Neural progenitor cell (in vitro differentiated cells): ENCODE measurements around the gene RBM17. TPM values are rescaled to one million over a fixed set of nuclear protein-coding genes. Genes with fewer than 3 reads are reported as not detected.
"Not testable (repeated sequence)": the region's sequence is repeated elsewhere in the genome, so short reads cannot be mapped to it uniquely, and the experiment has no call there.

Source experiments
- DNase-seq: peaks from one replicate; pipeline ENCODE4 v3.0.0-alpha.2; 2016; ENCODE audit warnings: low spot score
- H2AFZ ChIP-seq: fragments of 200-600 bp; sonication (generic); replicated peaks from 2 replicates; pipeline ENCODE4 v1.6.1; 2016; ENCODE audit warnings: antibody characterized with exemption
- H3F3A ChIP-seq: fragments of 200-600 bp; sonication (generic); 2 replicates; pipeline ENCODE4 v1.6.1; 2016; ENCODE audit warnings: antibody characterized with exemption, low read depth
- H3K27ac ChIP-seq: fragments of 200-600 bp; sonication (generic); 2 replicates; pipeline ENCODE4 v1.5.1; 2016; ENCODE audit warnings: mild to moderate bottlenecking
- H3K27me3 ChIP-seq: fragments of 200-600 bp; sonication (generic); 2 replicates; pipeline ENCODE4 v1.6.1; 2016; ENCODE audit warnings: mild to moderate bottlenecking, moderate library complexity
- H3K36me3 ChIP-seq: fragments of 200-600 bp; sonication (generic); 2 replicates; pipeline ENCODE4 v1.5.1; 2016
- H3K4me1 ChIP-seq: fragments of 200-600 bp; sonication (generic); 2 replicates; pipeline ENCODE4 v1.6.1; 2016; ENCODE audit warnings: mixed run types
- H3K4me2 ChIP-seq: fragments of 200-600 bp; sonication (generic); 2 replicates; pipeline ENCODE4 v1.6.1; 2016
- H3K4me3 ChIP-seq: fragments of 200-600 bp; sonication (generic); 2 replicates; pipeline ENCODE4 v1.5.1; 2016
- H3K79me2 ChIP-seq: fragments of 200-600 bp; sonication (generic); 2 replicates; pipeline ENCODE4 v1.6.1; 2016; ENCODE audit warnings: low read depth
- H3K9ac ChIP-seq: fragments of 200-600 bp; sonication (generic); 2 replicates; pipeline ENCODE4 v1.6.1; 2016
- H3K9me3 ChIP-seq: fragments of 200-600 bp; sonication (generic); 2 replicates; pipeline ENCODE4 v1.5.1; 2016; ENCODE audit warnings: low read depth
- H4K20me1 ChIP-seq: fragments of 200-600 bp; sonication (generic); 2 replicates; pipeline ENCODE4 v1.6.1; 2016; ENCODE audit warnings: low read depth
- H3K27ac Mint-ChIP-seq: 3 replicates; pipeline ENCODE4 v1.8.0; 2021; ENCODE audit warnings: mixed read lengths
- H3K27me3 Mint-ChIP-seq: 2 replicates; pipeline ENCODE4 v1.8.0; 2022; ENCODE audit warnings: low read depth, mild to moderate bottlenecking, inconsistent platforms, moderate library complexity, mixed read lengths; ENCODE audit not compliant: insufficient read depth
- H3K36me3 Mint-ChIP-seq: 3 replicates; pipeline ENCODE4 v1.8.0; 2021; ENCODE audit warnings: mixed read lengths
- H3K4me1 Mint-ChIP-seq: 3 replicates; pipeline ENCODE4 v1.8.0; 2021; ENCODE audit warnings: mixed read lengths
- H3K4me3 Mint-ChIP-seq: 3 replicates; pipeline ENCODE4 v1.8.0; 2021; ENCODE audit warnings: mild to moderate bottlenecking, moderate library complexity, mixed read lengths
- H3K9me3 Mint-ChIP-seq: 3 replicates; pipeline ENCODE4 v1.8.0; 2020; ENCODE audit warnings: mixed read lengths
- EZH2 ChIP-seq: fragments of 200-600 bp; sonication (generic); IDR thresholded peaks from 2 replicates; pipeline ENCODE4 v1.6.1; 2017; ENCODE audit warnings: antibody characterized with exemption, mild to moderate bottlenecking, moderate library complexity
- EZH2phosphoT487 ChIP-seq: fragments of 200-600 bp; sonication (generic); IDR thresholded peaks from 2 replicates; pipeline ENCODE4 v1.6.1; 2017; ENCODE audit warnings: antibody characterized with exemption
- total RNA-seq: library from RNA; depleted of rRNA; stranded (reverse); fragments of >200 nt; gene quantifications from 2 replicates; pipeline ENCODE4 v1.2.3, GENCODE V29; 2015; ENCODE audit warnings: low replicate concordance
- TF ChIP-seq, protein P1 (sequence below): fragments of 200-600 bp; sonication (generic); IDR thresholded peaks from 2 replicates; pipeline ENCODE4 v1.5.1; 2017; ENCODE audit warnings: antibody characterized with exemption, mild to moderate bottlenecking

Gene RBM17
- total RNA-seq, 1 donor from 2014 or later, result 73.6 TPM

DNA sequence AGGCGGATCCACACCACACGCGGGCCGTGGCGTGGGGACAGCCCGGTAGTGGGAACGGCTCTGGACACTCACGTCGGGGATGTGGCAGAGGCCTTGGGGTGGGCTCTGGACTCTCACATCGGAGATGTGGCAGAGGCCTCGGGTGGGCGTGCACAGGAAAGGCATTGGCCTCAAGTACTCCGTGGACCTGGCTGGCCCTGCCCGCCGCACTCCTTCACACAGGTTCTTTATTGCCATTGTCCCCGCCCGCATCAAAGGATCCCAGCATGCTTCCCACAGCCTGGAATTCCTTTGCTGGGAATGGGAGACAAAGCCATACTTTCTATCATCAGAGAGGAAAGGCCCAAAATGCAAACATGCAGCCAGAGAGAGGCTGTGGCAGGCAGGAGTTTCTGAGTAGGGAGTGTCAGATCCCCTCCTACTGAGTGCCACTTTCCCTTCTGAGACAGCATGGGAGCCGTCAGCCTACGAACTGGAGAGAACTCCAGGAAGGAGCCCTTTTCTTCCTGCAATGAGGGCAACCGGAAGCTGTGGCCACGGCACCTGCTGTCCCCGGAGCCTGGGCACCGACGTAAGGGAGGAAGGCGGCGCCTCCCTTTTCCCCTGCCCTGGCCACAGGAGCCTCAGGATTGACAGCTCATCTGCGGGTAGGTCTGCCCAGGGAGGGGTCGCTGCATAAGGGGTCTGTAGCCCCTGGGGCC lies 51.5 kb downstream of the RBM17 start:
- Mint-ChIP-seq H3K4me1 (peaks cover 41% of the 10 kb centered on the region), H3K9me3 (no peaks in the 10 kb centered on the region), H3K4me3 (no peak overlapping the region), H3K27ac (no peak overlapping the region), H3K36me3 (no peaks in the 10 kb centered on the region), H3K27me3 (peaks cover 16% of the 10 kb centered on the region)
- peak overlapping the region; percentile 25 for H3K4me2 ChIP-seq
- H3K36me3 ChIP-seq, result no peaks in the 10 kb centered on the region
- peaks cover 21% of the 10 kb centered on the region for H3K27me3 ChIP-seq
- no peaks in the 10 kb centered on the region for H3K79me2 ChIP-seq
- peak overlapping the region; percentile 39 for H2AFZ ChIP-seq
- H3K9me3 ChIP-seq, result no peaks in the 10 kb centered on the region
- no peak overlapping the region for H3K4me3 ChIP-seq
- TF ChIP-seq EZH2 (no peak), EZH2phosphoT487 (no peak)
- TF ChIP-seq, protein P1, sequence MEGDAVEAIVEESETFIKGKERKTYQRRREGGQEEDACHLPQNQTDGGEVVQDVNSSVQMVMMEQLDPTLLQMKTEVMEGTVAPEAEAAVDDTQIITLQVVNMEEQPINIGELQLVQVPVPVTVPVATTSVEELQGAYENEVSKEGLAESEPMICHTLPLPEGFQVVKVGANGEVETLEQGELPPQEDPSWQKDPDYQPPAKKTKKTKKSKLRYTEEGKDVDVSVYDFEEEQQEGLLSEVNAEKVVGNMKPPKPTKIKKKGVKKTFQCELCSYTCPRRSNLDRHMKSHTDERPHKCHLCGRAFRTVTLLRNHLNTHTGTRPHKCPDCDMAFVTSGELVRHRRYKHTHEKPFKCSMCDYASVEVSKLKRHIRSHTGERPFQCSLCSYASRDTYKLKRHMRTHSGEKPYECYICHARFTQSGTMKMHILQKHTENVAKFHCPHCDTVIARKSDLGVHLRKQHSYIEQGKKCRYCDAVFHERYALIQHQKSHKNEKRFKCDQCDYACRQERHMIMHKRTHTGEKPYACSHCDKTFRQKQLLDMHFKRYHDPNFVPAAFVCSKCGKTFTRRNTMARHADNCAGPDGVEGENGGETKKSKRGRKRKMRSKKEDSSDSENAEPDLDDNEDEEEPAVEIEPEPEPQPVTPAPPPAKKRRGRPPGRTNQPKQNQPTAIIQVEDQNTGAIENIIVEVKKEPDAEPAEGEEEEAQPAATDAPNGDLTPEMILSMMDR, result no peak
- DNase-seq, result peak; percentile 63
- H3K4me1 ChIP-seq, result peaks cover 40% of the 10 kb centered on the region
- no peak overlapping the region for H3K27ac ChIP-seq
- H3F3A ChIP-seq, result peaks cover 17% of the 10 kb centered on the region
- no peaks in the 10 kb centered on the region for H4K20me1 ChIP-seq
- no peak overlapping the region for H3K9ac ChIP-seq

DNA sequence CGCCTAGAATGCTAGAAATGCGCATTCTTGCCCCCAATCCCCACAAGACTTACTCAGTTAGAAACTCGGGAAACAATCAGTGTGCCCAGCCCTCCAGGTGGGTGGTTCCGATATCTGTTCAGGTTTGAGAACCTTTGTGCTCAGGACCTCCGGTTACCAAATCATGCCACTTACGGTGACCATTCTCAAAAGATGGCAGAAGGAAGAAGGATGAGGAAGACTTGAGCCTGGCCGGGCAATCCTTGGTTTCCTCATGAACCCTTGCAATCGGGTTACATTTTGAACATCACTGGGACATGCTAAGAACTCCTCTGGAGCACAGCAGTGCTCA lies 52.1 kb downstream of the RBM17 start:
- Histone ChIP-seq H3K79me2 (peaks cover 5% of the 10 kb centered on the region), H3F3A (peaks cover 19% of the 10 kb centered on the region), H3K27me3 (peaks cover 28% of the 10 kb centered on the region), H2AFZ (no peak overlapping the region), H3K9me3 (no peaks in the 10 kb centered on the region), H3K27ac (no peak overlapping the region), H3K9ac (no peak overlapping the region), H4K20me1 (peaks cover 4% of the 10 kb centered on the region), H3K4me1 (peaks cover 47% of the 10 kb centered on the region), H3K4me3 (no peak overlapping the region), H3K4me2 (peak overlapping the region; percentile 25), H3K36me3 (no peaks in the 10 kb centered on the region)
- H3K36me3 Mint-ChIP-seq, result no peaks in the 10 kb centered on the region
- H3K27ac Mint-ChIP-seq, result no peak overlapping the region
- H3K27me3 Mint-ChIP-seq, result peaks cover 16% of the 10 kb centered on the region
- DNase-seq, result no peak
- no peak overlapping the region for H3K4me3 Mint-ChIP-seq
- TF ChIP-seq EZH2phosphoT487 (no peak), EZH2 (no peak)
- TF ChIP-seq, protein P1, result no peak
- peaks cover 44% of the 10 kb centered on the region for H3K4me1 Mint-ChIP-seq
- no peaks in the 10 kb centered on the region for H3K9me3 Mint-ChIP-seq

DNA sequence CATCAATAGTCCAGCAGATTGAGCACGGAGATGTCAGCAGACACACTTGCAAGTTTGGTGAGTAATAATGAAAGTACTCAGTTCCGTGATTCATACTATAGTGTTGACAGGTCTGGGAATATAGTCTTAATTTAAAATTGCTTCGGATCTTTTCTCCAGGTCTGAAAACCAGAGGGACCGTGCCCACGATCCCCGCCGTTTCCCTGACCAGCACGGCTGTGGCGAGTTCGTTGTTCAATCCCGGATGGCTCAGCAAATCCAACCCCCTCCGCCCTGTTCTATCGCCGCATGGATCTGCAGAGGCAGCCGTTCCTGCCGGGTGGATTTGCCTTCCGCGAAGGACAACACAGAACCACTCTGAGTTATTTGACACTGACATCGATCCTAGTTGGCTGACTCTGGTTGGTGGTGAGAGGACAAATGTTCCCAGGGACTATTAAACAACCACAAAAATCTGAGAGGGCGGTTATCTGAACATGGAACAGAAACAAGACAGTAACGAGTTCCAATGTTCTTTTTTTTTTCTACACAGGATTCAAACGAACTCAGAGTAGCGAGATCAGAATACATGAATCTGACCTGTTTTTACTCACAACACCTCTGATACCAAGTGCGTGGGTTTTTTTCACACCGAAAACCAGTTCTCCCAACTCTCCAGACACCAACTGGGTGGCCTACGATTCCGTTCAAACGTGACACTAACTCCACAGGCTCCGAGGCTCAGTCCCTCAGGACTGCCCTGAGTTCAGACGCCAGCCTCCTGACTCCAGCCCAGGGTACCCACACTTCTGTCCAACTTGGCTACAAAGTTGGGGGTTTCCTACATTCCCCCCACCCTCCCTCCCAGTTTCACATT lies 52.7 kb downstream of the RBM17 start:
- peak overlapping the region; percentile 42 for H3K4me3 Mint-ChIP-seq
- H3K4me1 ChIP-seq, result peaks cover 50% of the 10 kb centered on the region
- H3K79me2 ChIP-seq, result peaks cover 11% of the 10 kb centered on the region
- no peaks in the 10 kb centered on the region for H3K9me3 Mint-ChIP-seq
- H3K27ac Mint-ChIP-seq, result peak overlapping the region; percentile 11
- no peak for DNase-seq
- H3F3A ChIP-seq, result peaks cover 25% of the 10 kb centered on the region
- H3K27ac ChIP-seq, result no peak overlapping the region
- H2AFZ ChIP-seq, result no peak overlapping the region
- no peaks in the 10 kb centered on the region for H3K36me3 Mint-ChIP-seq
- peaks cover 34% of the 10 kb centered on the region for H3K27me3 ChIP-seq
- H3K36me3 ChIP-seq, result no peaks in the 10 kb centered on the region
- H3K27me3 Mint-ChIP-seq, result peaks cover 18% of the 10 kb centered on the region
- H3K4me3 ChIP-seq, result no peak overlapping the region
- no peaks in the 10 kb centered on the region for H3K9me3 ChIP-seq
- H4K20me1 ChIP-seq, result peaks cover 10% of the 10 kb centered on the region
- H3K4me2 ChIP-seq, result no peak overlapping the region
- peaks cover 48% of the 10 kb centered on the region for H3K4me1 Mint-ChIP-seq
- TF ChIP-seq EZH2 (no peak), EZH2phosphoT487 (no peak)
- TF ChIP-seq, protein P1, result no peak
- no peak overlapping the region for H3K9ac ChIP-seq

DNA sequence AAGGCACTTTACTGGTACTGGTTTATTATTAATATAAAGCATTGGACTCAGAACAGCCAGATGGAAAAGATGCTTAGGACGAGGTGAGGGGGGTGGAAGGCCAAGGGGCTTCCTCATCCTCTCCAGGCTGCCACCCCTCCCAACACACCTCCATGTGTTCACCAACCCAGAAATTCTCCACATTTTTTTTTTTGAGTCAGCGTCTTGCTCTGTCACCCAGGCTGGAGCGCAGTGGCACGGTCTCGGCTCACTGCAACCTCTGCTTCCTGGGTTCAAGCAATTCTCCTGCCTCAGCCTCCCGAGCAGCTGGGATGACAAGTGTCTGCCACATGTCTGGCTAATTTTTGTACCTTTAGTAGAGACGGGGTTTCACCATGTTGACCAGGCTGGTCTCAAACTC lies 53.4 kb downstream of the RBM17 start:
- peaks cover 18% of the 10 kb centered on the region for H3K27me3 Mint-ChIP-seq
- H3K4me3 Mint-ChIP-seq, result not testable (repeated sequence)

More for the DNA sequence above, 53.4 kb downstream of the RBM17 start:
- peaks cover 16% of the 10 kb centered on the region for H4K20me1 ChIP-seq
- H3K36me3 ChIP-seq, DNase-seq, H3K9ac ChIP-seq, H2AFZ ChIP-seq, H3K9me3 ChIP-seq, H3K9me3 Mint-ChIP-seq, H3K4me3 ChIP-seq, H3K36me3 Mint-ChIP-seq, H3K27ac ChIP-seq, H3K27ac Mint-ChIP-seq: not testable (repeated sequence)
- peaks cover 29% of the 10 kb centered on the region for H3F3A ChIP-seq
- H3K79me2 ChIP-seq, result peaks cover 12% of the 10 kb centered on the region
- H3K27me3 ChIP-seq, result peaks cover 34% of the 10 kb centered on the region
- H3K4me1 ChIP-seq, result peaks cover 47% of the 10 kb centered on the region
- H3K4me1 Mint-ChIP-seq, result peaks cover 49% of the 10 kb centered on the region
- H3K4me2 ChIP-seq, result peak overlapping the region; percentile 1
